ENCODE measurements around the gene TNFRSF25. TPM values are rescaled to one million over a fixed set of nuclear protein-coding genes. Genes with fewer than 3 reads are reported as not detected.
"Not testable (repeated sequence)": the region's sequence is repeated elsewhere in the genome, so short reads cannot be mapped to it uniquely, and the experiment has no call there.

The TNFRSF25 gene
- total RNA-seq, 1 donor from 2014 or later = 2.1 TPM

DNA sequence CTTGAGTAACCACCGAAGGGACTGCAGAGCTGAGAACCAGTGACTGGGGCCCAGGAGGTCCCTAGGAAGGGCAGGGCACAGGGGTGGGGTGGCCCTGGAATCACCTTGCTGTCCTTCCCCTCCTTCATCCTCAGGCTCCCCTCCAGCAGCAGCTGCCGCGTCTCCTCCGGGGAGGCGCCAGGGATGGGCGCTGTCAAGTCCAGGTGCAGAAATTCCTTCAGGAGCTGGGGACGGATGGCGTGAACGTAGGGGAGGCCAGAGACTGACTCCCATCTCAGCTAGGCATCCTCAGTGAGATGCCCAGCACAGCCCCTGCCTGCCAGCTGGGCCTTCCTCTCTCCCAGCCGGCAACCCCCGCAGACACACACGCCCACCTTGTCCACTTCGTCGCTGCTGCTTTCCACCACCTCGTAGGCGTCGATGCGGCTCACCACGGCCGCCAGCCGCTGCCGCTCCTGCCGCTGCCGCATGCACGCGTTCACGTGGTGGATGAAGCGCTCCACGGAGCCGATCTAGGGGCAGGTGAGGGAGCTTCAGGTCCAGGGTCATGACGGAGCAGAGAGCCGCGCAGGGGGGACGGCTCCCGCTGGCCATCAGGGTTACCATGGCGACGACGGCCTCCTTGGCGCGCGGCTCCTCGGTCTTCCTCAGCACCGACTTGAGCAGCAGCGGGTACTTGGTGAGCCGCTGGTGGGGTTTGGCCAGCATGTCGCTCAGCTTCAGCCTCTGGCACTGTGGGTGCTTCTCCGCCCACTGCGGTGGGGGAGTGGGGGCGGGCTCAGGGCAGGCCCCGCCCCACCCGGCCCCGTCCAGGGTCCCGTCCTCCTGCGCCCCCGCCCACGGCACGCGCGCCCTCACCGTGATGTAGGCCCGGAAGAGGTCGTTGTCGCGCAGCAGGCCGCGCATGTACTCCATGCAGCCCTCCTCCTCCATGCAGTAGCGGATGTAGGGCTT lies 4.4 kb upstream of the TNFRSF25 start:
- DNase-seq (ENCODE audit: low spot score) (no peak), ATAC-seq (no peak)

GRCh38 chr1:6468729-6469461 lies 2.9 kb upstream of the TNFRSF25 start:
- DNase-seq (ENCODE audit: low spot score) (no peak), ATAC-seq (no peak)

- DNase-seq (ENCODE audit: low spot score) = no peak
Observed at GRCh38 chr1:6467744-6468688, 2.0 kb upstream of the TNFRSF25 start.

GRCh38 chr1:6467224-6467623 lies 1.3 kb upstream of the TNFRSF25 start:
- ATAC-seq (no peak), DNase-seq (ENCODE audit: low spot score) (no peak)

More at GRCh38 chr1:6467744-6468688, 2.0 kb upstream of the TNFRSF25 start:
- ATAC-seq = no peak

GRCh38 chr1:6466751-6467150 lies 778 bp upstream of the TNFRSF25 start:
- ATAC-seq (no peak), DNase-seq (ENCODE audit: low spot score) (no peak)

DNA sequence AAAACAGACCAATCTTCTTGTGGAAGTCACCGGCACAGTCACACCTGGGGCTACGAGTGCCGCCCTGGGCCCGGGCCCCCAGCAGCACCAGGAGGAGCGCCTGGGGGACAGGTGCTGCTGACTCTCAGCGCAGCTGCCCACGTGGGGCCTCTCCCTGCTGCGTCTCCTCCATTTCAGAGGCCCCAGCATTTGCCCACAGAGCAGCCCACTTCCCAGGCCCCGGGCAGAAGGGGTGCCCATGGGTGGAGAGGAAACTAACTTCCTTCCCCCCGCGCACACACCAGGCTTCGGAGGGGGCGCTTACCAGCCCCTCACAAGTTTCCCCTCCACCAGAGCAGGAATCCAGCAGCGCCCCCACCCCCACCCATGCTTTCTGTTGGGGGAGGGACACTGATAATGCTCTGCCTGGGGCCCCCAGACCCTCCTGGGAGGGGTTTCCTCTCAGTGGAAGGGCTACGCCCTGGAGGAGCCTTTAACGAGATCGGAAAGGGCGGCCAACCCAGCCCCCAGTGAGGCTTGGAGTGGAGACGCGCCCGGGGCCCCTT lies 440 bp downstream of the TNFRSF25 start:
- ATAC-seq (no peak), DNase-seq (ENCODE audit: low spot score) (no peak)

DNA sequence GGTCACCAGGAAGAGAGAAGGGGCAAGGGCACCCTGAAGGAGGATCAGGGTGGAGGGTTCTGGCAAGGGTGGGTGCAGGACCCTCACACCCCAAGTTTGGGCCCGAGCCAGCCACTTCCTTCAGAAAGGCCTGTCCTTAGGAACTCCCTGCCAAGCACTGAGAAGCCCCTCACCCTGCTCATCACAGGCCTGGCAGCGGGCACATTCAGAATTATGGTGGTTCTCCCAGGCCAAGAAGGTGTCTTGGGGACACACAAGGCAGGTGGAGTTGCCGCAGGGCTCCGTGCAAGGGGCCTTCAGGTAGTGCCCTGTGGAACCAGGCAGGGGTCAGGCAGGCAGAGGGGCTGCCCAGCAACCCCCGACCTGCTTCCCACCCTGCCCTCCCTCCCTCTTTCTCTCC lies 1.1 kb downstream of the TNFRSF25 start:
- ATAC-seq (no peak), DNase-seq (ENCODE audit: low spot score) (no peak)

DNA sequence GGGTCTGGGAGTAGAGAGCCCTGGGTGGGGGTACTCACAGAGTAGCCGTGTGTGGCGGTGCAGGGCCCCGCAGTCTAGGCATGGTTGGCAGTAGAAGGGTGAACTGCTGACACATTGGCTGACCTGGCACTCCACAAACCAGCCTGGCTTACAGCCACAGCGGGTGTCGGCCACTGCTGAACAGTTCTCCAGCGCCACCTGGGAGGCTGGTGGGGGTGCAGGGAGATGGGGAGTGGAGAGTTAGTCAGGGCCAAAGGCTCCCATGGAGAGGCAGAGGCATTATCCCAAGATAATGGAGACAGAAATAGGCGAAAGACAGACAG lies 1.5 kb downstream of the TNFRSF25 start:
- ATAC-seq = peak; percentile 88

GRCh38 chr1:6463120-6463412 lies 2.9 kb downstream of the TNFRSF25 start:
- no peak for ATAC-seq
- no peak for DNase-seq (ENCODE audit: low spot score)

More for the DNA sequence above, 1.5 kb downstream of the TNFRSF25 start:
- DNase-seq (ENCODE audit: low spot score) = peak; percentile 92

DNA sequence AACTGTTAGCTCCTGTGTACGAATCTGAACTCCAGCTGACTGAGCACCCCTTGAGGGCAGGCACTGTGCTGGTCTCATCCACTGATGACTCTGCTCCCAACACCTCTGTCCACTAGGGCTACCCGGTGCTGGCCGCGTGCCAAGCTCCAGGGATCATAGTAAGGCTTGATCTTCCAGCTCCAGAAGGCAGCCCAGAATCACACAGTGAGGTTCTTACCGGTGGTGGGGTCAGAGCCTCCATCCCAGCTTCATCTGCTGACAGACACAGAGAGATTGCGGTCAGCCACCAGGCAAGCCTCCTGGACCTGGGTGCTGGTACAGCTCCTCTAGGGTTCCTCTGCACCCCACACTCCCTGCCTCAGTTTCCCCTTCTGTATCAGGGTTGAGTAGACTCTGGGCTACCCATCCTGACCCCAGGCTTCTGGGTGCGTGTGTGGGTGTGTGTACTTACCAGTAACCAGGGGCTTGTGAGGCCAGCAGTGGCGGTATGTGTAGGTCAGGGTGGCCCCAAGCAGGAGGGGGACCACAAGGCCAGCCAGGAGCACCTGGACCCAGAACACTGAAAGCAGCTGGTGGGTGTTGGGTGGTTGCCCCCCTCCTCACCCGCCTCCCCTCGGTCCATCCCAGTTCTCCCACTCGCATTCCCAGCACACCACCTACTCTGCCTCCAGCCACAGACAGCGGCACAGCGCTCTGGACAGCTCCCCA lies 3.4 kb downstream of the TNFRSF25 start:
- no peak for DNase-seq (ENCODE audit: low spot score)
- peak; percentile 25 for ATAC-seq

- no peak for DNase-seq (ENCODE audit: low spot score)
- ATAC-seq = no peak
Observed at GRCh38 chr1:6461538-6462411, 4.2 kb downstream of the TNFRSF25 start.

DNA sequence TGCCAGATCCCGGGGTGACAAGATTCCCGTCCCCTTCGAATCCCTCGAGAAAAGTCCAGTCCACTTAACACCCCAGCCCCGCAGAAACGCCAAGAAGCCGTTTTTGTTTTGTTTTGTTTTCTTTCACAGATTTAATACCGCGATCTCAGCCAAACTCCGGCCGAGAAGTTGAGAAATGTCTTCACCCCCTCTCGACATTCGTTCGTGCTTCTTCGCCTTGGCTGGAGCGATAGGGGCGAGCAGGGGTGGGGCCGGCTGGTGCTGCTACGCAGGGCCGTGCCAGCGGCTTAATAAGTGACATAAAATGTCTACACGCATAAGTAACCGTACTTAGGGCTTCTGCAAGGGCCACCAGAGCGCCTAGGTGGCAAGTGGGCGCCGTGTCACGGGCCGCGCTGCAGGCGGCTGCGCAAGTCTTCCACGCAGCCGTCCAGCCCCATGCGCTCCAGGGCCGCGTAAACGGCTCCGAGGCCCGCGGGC lies 4.9 kb downstream of the TNFRSF25 start:
- no peak for DNase-seq (ENCODE audit: low spot score)
- no peak for ATAC-seq

DNA sequence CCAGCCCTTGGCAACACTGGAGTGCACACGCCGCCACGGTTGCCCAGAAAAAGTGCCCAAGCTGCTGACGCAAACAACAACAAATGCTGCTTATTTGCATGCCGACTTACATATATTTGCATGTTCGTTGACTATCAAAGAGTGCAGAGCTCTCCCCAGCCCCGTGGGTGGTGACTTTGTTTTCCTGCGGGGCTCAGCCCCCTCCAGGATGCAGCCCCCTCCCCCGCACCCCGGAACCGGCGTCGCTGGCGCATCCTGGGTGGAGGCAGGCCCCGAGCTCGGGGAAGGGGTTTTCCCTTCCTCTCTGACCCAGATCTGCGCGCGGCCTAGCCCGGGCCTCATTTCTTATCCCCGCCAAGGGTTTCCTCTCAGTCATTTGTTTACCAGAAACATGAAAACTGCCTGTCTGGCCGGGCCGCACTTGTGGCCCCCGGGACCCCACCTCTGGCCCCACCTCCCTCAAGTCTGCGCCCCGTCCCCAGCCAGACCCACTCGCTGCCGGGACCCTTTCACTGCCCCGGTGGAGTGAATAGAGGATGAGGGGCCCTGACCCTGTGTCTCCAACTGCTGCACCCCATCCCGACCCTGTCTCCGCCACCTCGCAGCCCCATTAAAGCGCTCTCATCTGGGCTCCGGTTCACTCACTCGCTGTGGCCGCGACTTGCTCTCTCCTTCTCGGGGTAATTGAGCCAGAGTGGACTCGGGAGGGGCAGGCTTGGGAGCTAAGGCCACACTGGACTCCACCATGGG lies 5.5 kb downstream of the TNFRSF25 start:
- ATAC-seq (no peak), DNase-seq (ENCODE audit: low spot score) (no peak)

DNA sequence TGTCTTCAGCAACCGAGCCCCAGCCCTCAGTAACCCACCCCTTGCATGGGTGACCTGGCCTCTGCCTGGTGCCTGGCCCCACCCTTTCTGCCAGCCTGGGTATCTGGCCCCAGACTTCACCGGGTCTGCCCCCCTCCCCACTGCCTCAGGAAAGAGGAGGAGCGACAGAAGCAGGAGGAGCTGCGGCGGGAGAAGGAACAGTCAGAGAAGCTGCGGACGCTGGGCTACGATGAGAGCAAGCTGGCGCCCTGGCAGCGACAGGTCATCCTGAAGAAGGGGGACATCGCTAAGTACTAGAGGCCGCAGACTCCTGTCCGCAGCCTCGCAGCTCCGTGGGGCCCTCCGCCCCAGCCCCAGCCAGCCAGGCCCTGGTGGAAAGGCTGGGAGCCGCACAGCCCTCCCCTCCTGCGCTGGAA lies 6.1 kb downstream of the TNFRSF25 start:
- ATAC-seq = no peak

DNA sequence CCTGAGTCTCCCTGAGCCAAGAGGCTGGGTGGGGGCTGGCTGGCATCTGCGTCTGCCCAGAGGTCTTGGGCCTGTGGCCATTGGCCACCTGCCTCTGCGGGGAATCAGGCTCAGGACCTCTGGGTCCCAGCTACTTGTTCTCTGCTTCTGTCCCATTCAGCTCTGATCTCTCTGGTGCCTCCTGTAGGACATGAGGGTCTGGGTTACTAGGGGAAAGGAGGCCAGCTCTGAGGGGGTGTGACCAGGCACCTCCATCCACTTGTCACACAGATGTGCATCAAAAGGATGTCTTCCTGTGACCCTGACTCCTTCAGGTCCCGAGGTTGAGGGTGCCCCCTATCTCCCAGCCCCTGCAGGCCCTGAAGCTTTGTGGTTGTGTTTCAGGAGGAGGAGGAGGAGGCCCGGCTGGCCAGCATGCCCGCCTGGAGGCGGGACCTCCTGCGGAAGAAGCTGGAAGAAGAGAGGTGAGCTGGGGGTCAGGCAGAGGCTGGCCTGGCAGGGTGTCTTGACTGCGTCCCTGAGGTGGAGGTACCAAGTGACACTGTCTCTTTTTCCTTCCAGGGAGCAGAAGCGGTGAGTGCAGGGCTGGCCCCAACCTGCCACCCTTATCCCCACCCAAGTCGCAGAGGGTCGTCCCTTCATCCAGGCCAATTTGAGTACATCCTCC lies 9.0 kb downstream of the TNFRSF25 start:
- DNase-seq (ENCODE audit: low spot score) = no peak
- ATAC-seq = no peak

More for the DNA sequence above, 6.1 kb downstream of the TNFRSF25 start:
- no peak for DNase-seq (ENCODE audit: low spot score)

DNA sequence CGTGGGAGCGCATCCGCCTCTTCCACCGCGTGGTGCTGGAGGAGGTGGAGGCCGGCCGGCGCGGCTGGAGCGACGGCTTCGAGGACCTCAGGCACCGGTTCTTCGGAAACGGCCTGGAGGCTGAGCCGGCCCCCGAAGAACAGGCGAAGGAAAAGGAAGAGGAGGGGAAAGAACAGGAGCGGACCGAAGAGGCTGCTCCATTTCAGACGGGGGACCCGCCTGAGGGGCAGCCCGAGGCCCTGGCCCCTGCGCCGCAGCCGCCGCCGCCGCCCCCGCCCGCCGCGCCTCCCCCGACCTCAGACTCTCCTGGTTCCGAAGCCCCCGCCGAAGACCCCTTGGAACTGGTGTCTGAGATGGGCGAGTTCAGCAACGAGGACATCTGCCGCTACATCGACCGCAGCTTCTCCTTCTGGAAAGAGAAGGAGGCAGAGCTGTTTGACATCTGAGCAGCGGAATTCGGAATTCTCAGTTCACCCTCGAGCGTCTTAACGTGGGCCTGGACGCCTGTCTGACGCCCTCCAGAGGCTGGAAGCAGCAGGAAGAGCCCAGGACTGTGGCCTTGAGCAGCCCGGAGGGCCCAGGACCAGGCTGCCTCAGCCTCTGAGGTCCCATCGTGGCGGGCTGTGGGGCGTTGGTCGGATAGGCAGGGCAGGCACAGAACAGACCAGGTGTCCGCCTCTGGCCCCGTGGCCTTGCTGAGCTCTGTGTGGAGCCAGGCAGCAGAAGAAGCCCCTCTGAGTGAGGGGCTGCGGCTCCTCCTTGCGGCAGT lies 10.0 kb downstream of the TNFRSF25 start:
- not testable (repeated sequence) for ATAC-seq; DNase-seq (ENCODE audit: low spot score)
